Activated CD8-positive, alpha-beta memory T cell treated with anti-CD3 and anti-CD28 coated beads, Interleukin-2, amount 10 ng/mL, durations not matched to agents 7 days and 5 days (primary cell): Measurements from ENCODE around the gene MIDN. TPM values are rescaled to one million over a fixed set of nuclear protein-coding genes. Genes with fewer than 3 reads are reported as not detected.

Source experiments
- ATAC-seq: fragments of 150-1000 bp; cut with Tn5 transposase; one replicate; pipeline ENCODE4 v1.10.0; 2021; ENCODE audit warnings: moderate library complexity
- CTCF ChIA-PET: fragments of 350-600 bp; sonication (Branson Sonifier 250); formaldehyde crosslinking; loops from one replicate; lab custom pipeline; 2021; ENCODE audit warnings: antibody characterized with exemption; lab: Charles Lee
- DNase-seq: peaks from one replicate; pipeline ENCODE4 v3.0.0-alpha.2; 2020
- H3K27ac Mint-ChIP-seq: one replicate; pipeline ENCODE4 v1.8.0; 2021; ENCODE audit warnings: mild to moderate bottlenecking, mixed read lengths
- H3K27me3 Mint-ChIP-seq: one replicate; pipeline ENCODE4 v1.8.0; 2021; ENCODE audit warnings: mixed read lengths
- H3K36me3 Mint-ChIP-seq: one replicate; pipeline ENCODE4 v1.8.0; 2021; ENCODE audit warnings: mild to moderate bottlenecking, mixed read lengths
- H3K4me1 Mint-ChIP-seq: one replicate; pipeline ENCODE4 v1.8.0; 2021; ENCODE audit warnings: mixed read lengths
- H3K4me3 Mint-ChIP-seq: one replicate; pipeline ENCODE4 v1.8.0; 2021; ENCODE audit warnings: mild to moderate bottlenecking, moderate library complexity, mixed read lengths
- H3K9me3 Mint-ChIP-seq: one replicate; pipeline ENCODE4 v1.8.0; 2022; ENCODE audit warnings: low read depth, mixed read lengths
- total RNA-seq, 2 experiments: library from RNA; stranded (reverse); gene quantifications; one replicate each; pipeline ENCODE4 v1.2.3, GENCODE V29; 2021

The MIDN gene
- total RNA-seq, 2 experiments from 2014 or later, result 73.3 to 88.6 TPM

GRCh38 chr19:1307755-1308303 is 59.4 kb downstream of the MIDN start:
- no peak for ATAC-seq
- Mint-ChIP-seq H3K27me3 (no peaks in the 10 kb centered on the region), H3K4me3 (no peak overlapping the region), H3K4me1 (no peaks in the 10 kb centered on the region), H3K9me3 (no peaks in the 10 kb centered on the region), H3K27ac (no peak overlapping the region), H3K36me3 (no peaks in the 10 kb centered on the region)
- no peak for DNase-seq
- CTCF ChIA-PET, result interaction anchor here (2.1 kb wide), 1 partner anchor 9 kb away, joined by 6 read pairs; no protein-coding TSS in a partner anchor

- Mint-ChIP-seq H3K9me3 (no peaks in the 10 kb centered on the region), H3K4me3 (no peak overlapping the region), H3K4me1 (no peaks in the 10 kb centered on the region), H3K27me3 (no peaks in the 10 kb centered on the region), H3K36me3 (no peaks in the 10 kb centered on the region), H3K27ac (no peak overlapping the region)
- ATAC-seq, result no peak
- no peak for DNase-seq
- CTCF ChIA-PET, result interaction anchor here (2.1 kb wide), 1 partner anchor 8 kb away, joined by 6 read pairs; no protein-coding TSS in a partner anchor
Measured at GRCh38 chr19:1308718-1309117, 60.3 kb downstream of the MIDN start.

Other genes starting within 250 kb of the MIDN start
- gene GRIN3B, start 248.2 kb upstream of the MIDN start, total RNA-seq, result not detected
- 100 to 1,000 TPM; 172 to 212 TPM for gene TMEM259, start 227.5 kb upstream of the MIDN start, total RNA-seq
- gene RNU6-2, start 227.1 kb upstream of the MIDN start, total RNA-seq, result not detected
- gene CNN2, start 222.0 kb upstream of the MIDN start, total RNA-seq, result 100 to 1,000 TPM; 295 to 296 TPM
- gene ABCA7, start 208.5 kb upstream of the MIDN start, total RNA-seq, result 10 to 100 TPM; 62.7 to 72.9 TPM
- 100 to 1,000 TPM; 361 to 481 TPM for gene ARHGAP45, start 181.4 kb upstream of the MIDN start, total RNA-seq
- gene POLR2E, start 153.2 kb upstream of the MIDN start, total RNA-seq, result 100 to 1,000 TPM; 173 to 206 TPM
- gene GPX4, start 144.6 kb upstream of the MIDN start, total RNA-seq, result 100 to 1,000 TPM; 143 to 217 TPM
- gene SBNO2, start 74.3 kb upstream of the MIDN start, total RNA-seq, result 10 to 100 TPM; 50.6 to 74.7 TPM
- 10 to 100 TPM; 76.7 to 80.5 TPM for gene STK11, start 42.8 kb upstream of the MIDN start, total RNA-seq
- under 1 TPM; 0.29 to 0.52 TPM for gene CBARP, start 10.6 kb upstream of the MIDN start, total RNA-seq
- gene ATP5F1D, start 6.8 kb upstream of the MIDN start, total RNA-seq, result 100 to 1,000 TPM; 190 to 221 TPM
- gene CIRBP, start 20.7 kb downstream of the MIDN start, total RNA-seq, result 100 to 1,000 TPM; 189 to 210 TPM
- 10 to 100 TPM; 54.7 to 60.3 TPM for gene FAM174C, start 26.9 kb downstream of the MIDN start, total RNA-seq
- gene EFNA2, start 37.3 kb downstream of the MIDN start, total RNA-seq, result not detected
- gene NDUFS7, start 135.3 kb downstream of the MIDN start, total RNA-seq, result 100 to 1,000 TPM; 124 to 135 TPM
- gene GAMT, start 153.0 kb downstream of the MIDN start, total RNA-seq, result 10 to 100 TPM; 19.3 to 20.4 TPM
- gene DAZAP1, start 159.0 kb downstream of the MIDN start, total RNA-seq, result 100 to 1,000 TPM; 275 to 283 TPM
- 1,000 to 10,000 TPM; 1,331 to 1,537 TPM for gene RPS15, start 189.8 kb downstream of the MIDN start, total RNA-seq
- under 1 TPM; 0.03 to 0.12 TPM for gene APC2, start 201.5 kb downstream of the MIDN start, total RNA-seq
- gene C19orf25, start 230.6 kb downstream of the MIDN start, total RNA-seq, result 10 to 100 TPM; 43.3 to 48.9 TPM
- gene PCSK4, start 241.8 kb downstream of the MIDN start, total RNA-seq, result 1 to 10 TPM; 1.5 to 4.4 TPM
- 1 to 10 TPM; 1.0 to 1.3 TPM for gene REEP6, start 242.6 kb downstream of the MIDN start, total RNA-seq